H1 (cell line): ENCODE measurements around the gene TUT1. TPM values are rescaled to one million over a fixed set of nuclear protein-coding genes. Genes with fewer than 3 reads are reported as not detected.

ENCODE experiments used
- CHD1 ChIP-seq: IDR thresholded peaks from 2 replicates; pipeline ENCODE4 v1.6.1; 2012; ENCODE audit warnings: low read depth, low read length, improper control_type of control experiment
- CHD7 ChIP-seq: fragments of 300-600 bp; sonication (generic); IDR thresholded peaks from 2 replicates; pipeline ENCODE4 v1.7.1; 2012; ENCODE audit warnings: low read length, moderate library complexity, mild to moderate bottlenecking, inconsistent platforms; ENCODE audit not compliant: insufficient replicate concordance
- CREB1 ChIP-seq: IDR thresholded peaks from 2 replicates; pipeline ENCODE4 v1.6.1; 2012; ENCODE audit warnings: inconsistent platforms
- EGR1 ChIP-seq: IDR thresholded peaks from 2 replicates; pipeline ENCODE4 v1.6.1; 2011; ENCODE audit warnings: low read depth, low read length, borderline replicate concordance
- POU5F1 ChIP-seq: IDR thresholded peaks from 2 replicates; pipeline ENCODE4 v1.6.1; 2011; ENCODE audit warnings: low read depth, mild to moderate bottlenecking, low read length, moderate library complexity
- RBBP5 ChIP-seq: IDR thresholded peaks from 2 replicates; pipeline ENCODE4 v1.7.1; 2012; ENCODE audit warnings: low read depth, mild to moderate bottlenecking, inconsistent platforms, low read length, moderate library complexity, borderline replicate concordance
- RFX5 ChIP-seq: IDR thresholded peaks from 2 replicates; pipeline ENCODE4 v1.6.1; 2011; ENCODE audit warnings: low read depth, low read length, improper control_type of control experiment, borderline replicate concordance
- RNF2 ChIP-seq: fragments of 200-900, 300-1000 bp; sonication (generic); IDR thresholded peaks from 2 replicates; pipeline ENCODE4 v1.7.1; 2016; ENCODE audit warnings: borderline replicate concordance, low read depth, mild to moderate bottlenecking, antibody characterized with exemption, low read length; ENCODE audit not compliant: poor library complexity, severe bottlenecking; ENCODE audit errors: missing control alignments
- TCF12 ChIP-seq: IDR thresholded peaks from 2 replicates; pipeline ENCODE4 v1.6.1; 2011; ENCODE audit warnings: low read depth, mild to moderate bottlenecking, low read length
- YY1 ChIP-seq: IDR thresholded peaks from 2 replicates; pipeline ENCODE4 v1.6.1; 2011; ENCODE audit warnings: low read depth, mild to moderate bottlenecking, low read length
- polyA plus RNA-seq, 7 experiments: library from polyadenylated mRNA; depleted of rRNA in 3 of 7; stranded (reverse) in 5 of 7; unstranded in 2 of 7; fragments of >200 nt in 5 of 7; fragments of 200-250 nt in 2 of 7; gene quantifications; 1 replicate in 5 of 7; 2 replicates in 1 of 7; 4 replicates in 1 of 7; pipeline versions ENCODE4 v1.2.1 to v1.2.3, GENCODE V29; 2011 to 2013; ENCODE audit warnings: missing spikeins in 2 of 7, mixed read lengths in 2 of 7
- total RNA-seq: library from RNA; stranded (reverse); fragmentation: NEBNext Ultra II Directional; extraction: Animal tissue kit (Norgen Biotek cat#: 25700); gene quantifications from 2 replicates; pipeline ENCODE4 v1.2.1, GENCODE V29; 2021

Gene TUT1
- total and polyA plus RNA-seq, 2 of the 8 experiments (the other 6 are each of a cell fraction or from before 2014, with no cell fraction given): 17.8 to 24.6 TPM

DNA sequence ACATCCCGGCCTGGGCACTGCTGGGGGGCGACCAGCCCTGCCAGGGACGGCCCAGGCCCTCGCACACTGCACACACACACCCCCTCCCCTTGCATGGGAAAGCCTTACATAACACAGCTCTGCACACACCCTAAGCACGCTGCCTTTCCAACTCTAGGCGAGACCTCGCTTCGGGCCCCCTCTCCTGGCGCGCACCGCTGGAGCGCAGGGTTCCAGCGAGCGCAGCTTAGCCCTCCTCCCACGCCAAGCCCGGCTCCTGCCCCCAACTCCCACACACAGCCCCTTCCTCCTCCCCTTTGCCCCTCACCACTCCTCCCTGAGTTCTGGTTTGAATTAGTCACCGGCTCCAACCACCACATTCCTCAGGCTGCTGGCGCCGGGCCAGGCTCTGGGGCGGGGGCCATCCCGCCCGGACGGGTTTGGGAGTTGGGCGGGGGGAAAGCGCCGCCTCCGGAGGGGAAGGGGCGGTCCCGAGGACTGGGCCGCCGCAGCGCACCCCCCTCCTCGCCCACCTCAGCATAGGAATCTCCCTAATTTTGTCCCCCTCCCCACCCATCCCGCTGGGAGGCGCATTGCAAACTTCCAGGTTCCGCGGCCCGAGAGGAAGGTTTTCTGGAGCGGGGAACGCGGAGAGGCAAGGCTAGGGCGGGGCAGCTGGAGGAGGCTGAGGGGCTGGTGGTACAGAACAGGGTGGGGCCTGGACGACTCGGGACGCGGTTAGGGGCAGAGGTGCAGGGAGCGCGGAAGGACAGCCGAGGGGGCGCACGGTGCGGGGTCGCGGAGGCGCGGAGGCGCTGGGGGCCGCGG lies 45.7 kb downstream of the TUT1 start (continued):
- TF ChIP-seq CHD7 (no peak), RFX5 (no peak), RBBP5 (no peak), RNF2 (peak; percentile 11), TCF12 (no peak), POU5F1 (no peak), YY1 (no peak), CREB1 (no peak), CHD1 (no peak), EGR1 (peak; percentile 94; the same call in 1 of the 2 replicates)
